K562 (cell line): ENCODE measurements around the gene CDC20B. TPM values are rescaled to one million over a fixed set of nuclear protein-coding genes. Genes with fewer than 3 reads are reported as not detected.

Source experiments
- ATAC-seq: fragments of 200-7000 bp; cut with Tn5 transposase; 3 replicates; pipeline ENCODE4 v1.9.1; 2020; ENCODE audit warnings: moderate library complexity
- BruUV-seq: library from RNA; stranded (reverse); fragments of 400-500 nt; replicated peaks from 2 replicates; lab custom pipeline; 2021; lab: Mats Ljungman, UMichigan
- CTCF ChIA-PET: fragments of 300-600 bp; formaldehyde crosslinking; extraction: SDS; loops from one replicate; lab custom pipeline; 2021; ENCODE audit warnings: low intra/inter-chr PET ratio; lab: Yijun Ruan, JAX
- POLR2A ChIA-PET: fragments of 300-600, 350-650 bp; sonication (Branson Sonifier 250); formaldehyde crosslinking; extraction: SDS; loops from one replicate; lab custom pipeline; 2021; ENCODE audit warnings: antibody characterized with exemption, inconsistent platforms; lab: Yijun Ruan, JAX
- DNase-seq, 4 experiments: peaks; one replicate each; pipeline versions ENCODE4 v3.0.0 to v3.0.0-alpha.2; 2011 to 2018; ENCODE audit warnings: low spot score in 3 of 4, mixed read lengths in 3 of 4; ENCODE audit errors: extremely low read depth in 1 of 4
- FAIRE-seq: peaks from 2 replicates; lab custom pipeline; 2011; peaks lifted over from hg19 to GRCh38; lab: Jason Lieb, UNC
- H2AFZ ChIP-seq: 2 replicates; pipeline ENCODE4 v1.6.0; 2011; ENCODE audit warnings: low read depth, low read length, control low read depth, inconsistent platforms
- H3K27ac ChIP-seq: fragments of 200-600 bp; 3 replicates; pipeline ENCODE4 v1.8.0; 2011; ENCODE audit warnings: low read depth, mild to moderate bottlenecking, control low read depth, inconsistent platforms, low read length, moderate library complexity, mixed read lengths; ENCODE audit errors: extremely low read depth
- H3K27me3 ChIP-seq, 2 experiments: fragments of 300-600 bp in 1 of 2; 2 replicates in 1 of 2; 3 replicates in 1 of 2; pipeline versions ENCODE4 v1.6.0 to v1.8.0; 2011; ENCODE audit warnings: inconsistent platforms in 2 of 2, low read length in 2 of 2, mild to moderate bottlenecking in 1 of 2, mixed read lengths in 1 of 2, moderate library complexity in 1 of 2; ENCODE audit not compliant: control insufficient read depth in 2 of 2, insufficient read depth in 2 of 2
- H3K36me3 ChIP-seq: fragments of 300-600 bp; 3 replicates; pipeline ENCODE4 v1.8.0; 2011; ENCODE audit warnings: mild to moderate bottlenecking, low read length, inconsistent platforms; ENCODE audit not compliant: control insufficient read depth, insufficient read depth
- H3K4me1 ChIP-seq, 2 experiments: fragments of 200-600 bp in 1 of 2; replicated peaks in 1 of 2; 2 replicates in 1 of 2; 3 replicates in 1 of 2; pipeline versions ENCODE4 v1.5.1 to v1.8.0; 2011; ENCODE audit warnings: inconsistent platforms in 2 of 2, low read length in 2 of 2, mild to moderate bottlenecking in 1 of 2, mixed read lengths in 1 of 2, moderate library complexity in 1 of 2; ENCODE audit not compliant: control insufficient read depth in 2 of 2, insufficient read depth in 2 of 2
- H3K4me2 ChIP-seq: 2 replicates; pipeline ENCODE4 v1.6.1; 2011; ENCODE audit warnings: low read length, control low read depth, inconsistent platforms, mixed read lengths; ENCODE audit not compliant: insufficient read depth
- H3K4me3 ChIP-seq: fragments of 200-600 bp; sonication (generic), shearing (Covaris generic); 2 replicates; pipeline ENCODE4 v1.5.1; 2016; ENCODE audit warnings: control low read depth, inconsistent platforms
- H3K79me2 ChIP-seq: fragments of 200-600 bp; 3 replicates; pipeline ENCODE4 v1.8.0; 2011; ENCODE audit warnings: low read length, inconsistent platforms; ENCODE audit not compliant: control insufficient read depth, insufficient read depth
- H3K9ac ChIP-seq, 2 experiments: 2 replicates each; pipeline versions ENCODE4 v1.6.0 to v1.6.1; 2011; ENCODE audit warnings: low read depth in 2 of 2, low read length in 2 of 2, control low read depth in 1 of 2, inconsistent platforms in 1 of 2, mild to moderate bottlenecking in 1 of 2, mixed read lengths in 1 of 2; ENCODE audit not compliant: insufficient read depth in 1 of 2
- H3K9me1 ChIP-seq: one replicate; pipeline ENCODE4 v1.6.0; 2011; ENCODE audit warnings: inconsistent platforms, mild to moderate bottlenecking, low read length, moderate library complexity; ENCODE audit not compliant: control insufficient read depth, insufficient read depth
- H3K9me3 ChIP-seq: replicated peaks from 2 replicates; pipeline ENCODE4 v1.5.1; 2011; ENCODE audit warnings: low read depth, low read length, inconsistent platforms; ENCODE audit not compliant: control insufficient read depth, insufficient read depth
- H4K20me1 ChIP-seq: replicated peaks from 2 replicates; pipeline ENCODE4 v1.6.1; 2011; ENCODE audit warnings: low read length, inconsistent platforms, mixed read lengths; ENCODE audit not compliant: control insufficient read depth, insufficient read depth
- ATF7 ChIP-seq: fragments of 450-650 bp; IDR thresholded peaks from 2 replicates; pipeline ENCODE4 v1.7.1; 2014; ENCODE audit warnings: mild to moderate bottlenecking, moderate library complexity
- DDX20 ChIP-seq: fragments of 450-650 bp; IDR thresholded peaks from 2 replicates; pipeline ENCODE4 v1.6.1; 2016; ENCODE audit warnings: missing genetic modification characterization, low read depth, mild to moderate bottlenecking, missing compliant biosample characterization, moderate library complexity
- NFXL1 ChIP-seq: fragments of 450-650 bp; formaldehyde crosslinking; IDR thresholded peaks from 2 replicates; pipeline ENCODE4 v1.4.0; 2021; ENCODE audit warnings: mild to moderate bottlenecking
- PHB2 ChIP-seq: fragments of 450-650 bp; IDR thresholded peaks from 2 replicates; pipeline ENCODE4 v1.6.1; 2017; ENCODE audit warnings: low read depth
- POLR2B ChIP-seq: fragments of 450-650 bp; IDR thresholded peaks from 2 replicates; pipeline ENCODE4 v1.6.1; 2018; ENCODE audit warnings: low read depth; ENCODE audit not compliant: partially characterized antibody
- STAT5A ChIP-seq: IDR thresholded peaks from 2 replicates; pipeline ENCODE4 v1.6.1; 2012; ENCODE audit warnings: low read length, inconsistent platforms, borderline replicate concordance
- SUPT5H ChIP-seq: fragments of 450-650 bp; IDR thresholded peaks from 2 replicates; pipeline ENCODE4 v1.6.1; 2016
- TAL1 ChIP-seq: fragments of 450-650 bp; IDR thresholded peaks from 2 replicates; pipeline ENCODE4 v1.6.1; 2016; ENCODE audit warnings: mild to moderate bottlenecking
- ZNF408 ChIP-seq: fragments of 250-450 bp; sonication (Bioruptor Pico); IDR thresholded peaks from 2 replicates; pipeline ENCODE4 v1.4.0; 2020; ENCODE audit warnings: low read depth, mild to moderate bottlenecking, moderate library complexity
- ZNF444 ChIP-seq: fragments of 250-450 bp; sonication (Bioruptor Pico); IDR thresholded peaks from 2 replicates; pipeline ENCODE4 v1.4.0; 2020; ENCODE audit warnings: mild to moderate bottlenecking, moderate library complexity
- WGBS: fragments of 100-300 bp; shearing (Covaris generic); methylation state at CpG from one replicate; pipeline ENCODE4 v1.1.6; 2016; ENCODE audit warnings: low coverage, mixed read lengths; ENCODE audit not compliant: insufficient coverage; ENCODE audit errors: missing lambda C conversion rate; 5-methylcytosine and 5-hydroxymethylcytosine counted together
- in situ Hi-C: fragments of 300-500 bp; cut with MboI; formaldehyde crosslinking; loops from 4 replicates; pipeline ENCODE4 v1.15.0; 2018; ENCODE audit warnings: inconsistent platforms, mixed read lengths
- intact Hi-C: fragments of 100-400 bp; cut with micrococcal nuclease; formaldehyde crosslinking; loops from 2 replicates; pipeline ENCODE4 v1.14.2; 2022
- polyA plus RNA-seq, 8 experiments: library from polyadenylated mRNA; depleted of rRNA in 4 of 8; stranded (reverse) in 5 of 8; unstranded in 3 of 8; fragments of >200 nt; fragmentation: Nextera tagmentation in 2 of 8; fragmentation: Illumina TruSeq in 1 of 8; extraction: Ambion mirVana in 2 of 8; extraction: Trizol in 1 of 8; gene quantifications; 2 replicates each; pipeline versions ENCODE4 v1.2.1 to v1.2.3, GENCODE V29; 2011 to 2014; ENCODE audit warnings: inconsistent platforms in 1 of 8, missing spikeins in 1 of 8
- total RNA-seq, 7 experiments: library from RNA; depleted of rRNA in 6 of 7; stranded (reverse); fragments of >200 nt in 6 of 7; fragmentation: Illumina TruSeq in 2 of 7; extraction: Trizol in 2 of 7; gene quantifications; 2 replicates each; pipeline versions ENCODE4 v1.2.1 to v1.2.3, GENCODE V29; 2011 to 2021; ENCODE audit warnings: low replicate concordance in 1 of 7
- TF ChIP-seq, protein P1 (sequence below): fragments of 450-650 bp; formaldehyde crosslinking; IDR thresholded peaks from 2 replicates; pipeline ENCODE4 v1.4.0; 2022; ENCODE audit warnings: mild to moderate bottlenecking, moderate library complexity
- TF ChIP-seq, protein P2 (sequence below): IDR thresholded peaks from 2 replicates; pipeline ENCODE4 v1.6.1; 2011; ENCODE audit warnings: borderline replicate concordance, low read depth, mild to moderate bottlenecking, moderate library complexity, low read length; ENCODE audit not compliant: insufficient read depth, poor library complexity, severe bottlenecking

CDC20B gene
- total and polyA plus RNA-seq, 9 of the 15 experiments (the other 6 are each of a cell fraction or from before 2014, with no cell fraction given): 0.04 TPM; not detected in 8

GRCh38 chr5:55171471-55171870 is 1.5 kb downstream of the CDC20B start:
- no TSS peak for BruUV-seq
- no peaks in the 10 kb centered on the region for H3K79me2 ChIP-seq
- no peak overlapping the region for H2AFZ ChIP-seq
- intact Hi-C loops: loop anchor here (5.0 to 10.0 kb wide), 4 partner anchors 56 to 1033 kb away; partner anchors contain the start of genes DHX29, MCIDAS and MTREX
- H3K9ac ChIP-seq: no peak overlapping the region
- H3K4me1 ChIP-seq: peaks cover 11 to 20% of the 10 kb centered on the region in 2 experiments
- no peaks in the 10 kb centered on the region for H3K9me3 ChIP-seq
- no peaks in the 10 kb centered on the region for H3K9me1 ChIP-seq
- ATAC-seq: no peak
- TF ChIP-seq NFXL1 (CRISPR knock-in tag) (no peak), SUPT5H (no peak), POLR2B (no peak)
- TF ChIP-seq, all 486 proteins: peak for 0
- CTCF ChIA-PET: interaction anchor here (0.7 to 2.0 kb wide), 3 partner anchors 171 to 522 kb away, joined by 3 to 11 read pairs (median 10); no protein-coding TSS in a partner anchor
- H3K36me3 ChIP-seq: no peaks in the 10 kb centered on the region
- peaks cover 3% of the 10 kb centered on the region in 2 experiments; a peak in 3 of 5 replicates for H3K27me3 ChIP-seq
- H3K4me3 ChIP-seq: no peak overlapping the region
- POLR2A ChIA-PET: no interaction called here
- H3K4me2 ChIP-seq: no peak overlapping the region
- no peak for DNase-seq
- 3% methylated on average over 2 of the region's 2 CpGs for WGBS
- no peak overlapping the region for H3K27ac ChIP-seq
- in situ Hi-C loops: loop anchor here (10.0 kb wide), 1 partner anchor 523 kb away; no protein-coding TSS in a partner anchor
- no peak for FAIRE-seq
- no peaks in the 10 kb centered on the region for H4K20me1 ChIP-seq

DNA sequence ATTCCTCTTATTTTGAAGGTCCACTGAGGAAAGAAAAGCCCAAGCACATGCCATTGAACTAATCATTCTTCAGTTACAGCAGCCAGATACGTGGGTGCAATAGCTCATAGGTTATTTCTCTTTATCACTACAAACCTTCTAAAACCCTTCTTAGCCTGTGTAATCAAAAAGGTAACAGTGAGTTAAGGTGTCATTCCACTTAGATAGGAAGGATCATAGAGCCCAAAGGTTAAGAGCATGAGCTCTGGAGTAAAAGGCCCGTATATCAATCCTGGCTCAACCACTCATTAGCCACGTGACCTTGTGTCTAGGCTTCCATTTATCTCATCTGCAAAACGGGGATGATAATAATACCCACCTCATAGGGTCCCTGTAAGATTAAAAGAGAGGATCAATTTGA is 10.3 kb downstream of the CDC20B start:
- POLR2A ChIA-PET: no interaction called here
- TF ChIP-seq PHB2 (no peak), ZNF408 (CRISPR knock-in tag) (no peak), ATF7 (no peak), STAT5A (no peak), ZNF444 (CRISPR knock-in tag) (no peak), TAL1 (no peak), DDX20 (tag) (no peak)
- TF ChIP-seq, protein P1, sequence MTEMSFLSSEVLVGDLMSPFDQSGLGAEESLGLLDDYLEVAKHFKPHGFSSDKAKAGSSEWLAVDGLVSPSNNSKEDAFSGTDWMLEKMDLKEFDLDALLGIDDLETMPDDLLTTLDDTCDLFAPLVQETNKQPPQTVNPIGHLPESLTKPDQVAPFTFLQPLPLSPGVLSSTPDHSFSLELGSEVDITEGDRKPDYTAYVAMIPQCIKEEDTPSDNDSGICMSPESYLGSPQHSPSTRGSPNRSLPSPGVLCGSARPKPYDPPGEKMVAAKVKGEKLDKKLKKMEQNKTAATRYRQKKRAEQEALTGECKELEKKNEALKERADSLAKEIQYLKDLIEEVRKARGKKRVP (CRISPR knock-in tag): no peak
- TF ChIP-seq, protein P2, sequence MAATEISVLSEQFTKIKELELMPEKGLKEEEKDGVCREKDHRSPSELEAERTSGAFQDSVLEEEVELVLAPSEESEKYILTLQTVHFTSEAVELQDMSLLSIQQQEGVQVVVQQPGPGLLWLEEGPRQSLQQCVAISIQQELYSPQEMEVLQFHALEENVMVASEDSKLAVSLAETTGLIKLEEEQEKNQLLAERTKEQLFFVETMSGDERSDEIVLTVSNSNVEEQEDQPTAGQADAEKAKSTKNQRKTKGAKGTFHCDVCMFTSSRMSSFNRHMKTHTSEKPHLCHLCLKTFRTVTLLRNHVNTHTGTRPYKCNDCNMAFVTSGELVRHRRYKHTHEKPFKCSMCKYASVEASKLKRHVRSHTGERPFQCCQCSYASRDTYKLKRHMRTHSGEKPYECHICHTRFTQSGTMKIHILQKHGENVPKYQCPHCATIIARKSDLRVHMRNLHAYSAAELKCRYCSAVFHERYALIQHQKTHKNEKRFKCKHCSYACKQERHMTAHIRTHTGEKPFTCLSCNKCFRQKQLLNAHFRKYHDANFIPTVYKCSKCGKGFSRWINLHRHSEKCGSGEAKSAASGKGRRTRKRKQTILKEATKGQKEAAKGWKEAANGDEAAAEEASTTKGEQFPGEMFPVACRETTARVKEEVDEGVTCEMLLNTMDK: no peak

More for the DNA sequence above, 10.3 kb downstream of the CDC20B start:
- no peaks in the 10 kb centered on the region for H3K4me1 ChIP-seq
- peaks cover 3 to 15% of the 10 kb centered on the region in 2 experiments; a peak in 4 of 5 replicates for H3K27me3 ChIP-seq
- no peaks in the 10 kb centered on the region for H3K79me2 ChIP-seq
- in situ Hi-C loops: no loop called here
- no peak overlapping the region for H3K27ac ChIP-seq
- H4K20me1 ChIP-seq: no peaks in the 10 kb centered on the region
- no peak for DNase-seq
- no peak overlapping the region for H2AFZ ChIP-seq
- BruUV-seq: no TSS peak
- no peaks in the 10 kb centered on the region for H3K9me3 ChIP-seq
- H3K9ac ChIP-seq: no peak overlapping the region
- intact Hi-C loops: no loop called here
- 2% methylated on average over 4 of the region's 4 CpGs for WGBS
- no peak for ATAC-seq
- no peak overlapping the region for H3K4me2 ChIP-seq
- CTCF ChIA-PET: no interaction called here
- FAIRE-seq: no peak
- H3K9me1 ChIP-seq: no peaks in the 10 kb centered on the region
- H3K4me3 ChIP-seq: no peak overlapping the region
- no peaks in the 10 kb centered on the region for H3K36me3 ChIP-seq
